Measurements from ENCODE around the gene GPR158.

DNA sequence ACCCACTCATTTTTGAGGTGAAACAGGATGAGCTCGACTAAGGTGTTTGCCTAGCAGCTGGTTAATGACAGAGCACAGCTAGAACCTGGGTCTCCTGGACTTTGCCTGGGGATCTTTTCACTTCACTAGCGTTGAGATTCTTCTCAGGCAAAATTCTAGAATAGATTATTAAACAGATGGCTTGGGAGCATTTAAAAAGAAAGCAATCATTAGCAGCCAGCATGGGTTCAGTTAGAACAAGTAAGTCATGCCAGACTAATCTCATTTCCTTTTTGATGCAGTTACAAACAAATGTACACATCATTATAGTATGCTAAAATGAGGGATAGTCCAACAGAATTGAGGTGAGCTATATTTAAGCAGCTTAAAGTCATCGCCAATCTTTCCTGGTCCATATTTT, 467.9 kb downstream of the GPR158 start:
- no peak for TF ChIP-seq CTCF (conservative IDR thresholded peaks at IDR 0.05; ENCODE audit: low read length)
- no peak for TF ChIP-seq EZH2phosphoT487 (IDR thresholded peaks at IDR 0.05; ENCODE audit: borderline replicate concordance, low read depth, low read length)

Data from OCI-LY7 (cell line).